ENCODE data around the gene AMBRA1.

Gene AMBRA1

GRCh38 chr11:46383404-46383758 lies 210.4 kb downstream of the AMBRA1 start:
- no peak for TF ChIP-seq POLR2AphosphoS5 (IDR thresholded peaks at IDR 0.05; ENCODE audit: low read depth)
- TF ChIP-seq CTCF (IDR thresholded peaks at IDR 0.05; ENCODE audit: insufficient read depth, low read length), result no peak
- no peak for TF ChIP-seq REST (IDR thresholded peaks at IDR 0.05; ENCODE audit: insufficient replicate concordance, low read depth)
- TF ChIP-seq SPI1 (IDR thresholded peaks at IDR 0.05; ENCODE audit: borderline replicate concordance, low read depth), result no peak
- TF ChIP-seq GABPA (IDR thresholded peaks at IDR 0.05; ENCODE audit: low read depth), result no peak
- H3K27me3 ChIP-seq (ENCODE audit: insufficient read depth, poor library complexity, severe bottlenecking), result peaks cover 15% of the 10 kb centered on the region
- no peak for DNase-seq (ENCODE audit: low read depth in 1 of 2, low spot score in 1 of 2)
- no peak overlapping the region for H3K4me3 ChIP-seq (replicated peaks; ENCODE audit: insufficient read depth, low read length)
- no peak overlapping the region for H3K27ac ChIP-seq (replicated peaks)

GRCh38 chr11:46382646-46383403 lies 211.0 kb downstream of the AMBRA1 start:
- TF ChIP-seq REST (IDR thresholded peaks at IDR 0.05; ENCODE audit: insufficient replicate concordance, low read depth), result no peak
- TF ChIP-seq POLR2AphosphoS5 (IDR thresholded peaks at IDR 0.05; ENCODE audit: low read depth), result no peak
- TF ChIP-seq CTCF (IDR thresholded peaks at IDR 0.05; ENCODE audit: insufficient read depth, low read length), result peak; percentile 18
- no peak for TF ChIP-seq SPI1 (IDR thresholded peaks at IDR 0.05; ENCODE audit: borderline replicate concordance, low read depth)
- H3K4me3 ChIP-seq (replicated peaks; ENCODE audit: insufficient read depth, low read length), result no peak overlapping the region
- no peak for DNase-seq (ENCODE audit: low read depth in 1 of 2, low spot score in 1 of 2)
- H3K27me3 ChIP-seq (ENCODE audit: insufficient read depth, poor library complexity, severe bottlenecking), result peaks cover 15% of the 10 kb centered on the region
- no peak overlapping the region for H3K27ac ChIP-seq (replicated peaks)

- Histone ChIP-seq H3K27ac (replicated peaks) (no peak overlapping the region), H3K27me3 (ENCODE audit: insufficient read depth, poor library complexity, severe bottlenecking) (peaks cover 15% of the 10 kb centered on the region), H3K4me3 (replicated peaks; ENCODE audit: insufficient read depth, low read length) (no peak overlapping the region)
- TF ChIP-seq SPI1 (IDR thresholded peaks at IDR 0.05; ENCODE audit: borderline replicate concordance, low read depth) (no peak), REST (IDR thresholded peaks at IDR 0.05; ENCODE audit: insufficient replicate concordance, low read depth) (no peak), GABPA (IDR thresholded peaks at IDR 0.05; ENCODE audit: low read depth) (no peak), POLR2AphosphoS5 (IDR thresholded peaks at IDR 0.05; ENCODE audit: low read depth) (no peak), CTCF (IDR thresholded peaks at IDR 0.05; ENCODE audit: insufficient read depth, low read length) (no peak)
- no peak for DNase-seq (ENCODE audit: low read depth in 1 of 2, low spot score in 1 of 2)
These were observed 211.8 kb downstream of the AMBRA1 start for GRCh38 chr11:46381819-46382645.
